Measurements from ENCODE around the gene UBXN11. TPM values are rescaled to one million over a fixed set of nuclear protein-coding genes. Genes with fewer than 3 reads are reported as not detected.

Gene UBXN11
- total and polyA plus RNA-seq, 2 of the 13 experiments (the other 11 are each of a cell fraction or from before 2014, with no cell fraction given), result 9.3 to 10.4 TPM

GRCh38 chr1:26350701-26351589 is 44.5 kb upstream of the UBXN11 start (continued):
- TF ChIP-seq MYPOP (CRISPR knock-in tag; IDR thresholded peaks at IDR 0.05) (peak; percentile 66; the same call in 1 of the 2 replicates), SMC3 (IDR thresholded peaks at IDR 0.05; ENCODE audit: low read length) (no peak; the same call in none of the 2 replicates), ZNF746 (CRISPR knock-in tag; IDR thresholded peaks at IDR 0.05) (peak; percentile 96), PRMT3 (CRISPR knock-in tag; IDR thresholded peaks at IDR 0.05; ENCODE audit: borderline replicate concordance, low read depth) (no peak), ZNF879 (CRISPR knock-in tag; IDR thresholded peaks at IDR 0.05) (no peak), CAMTA2 (CRISPR knock-in tag; IDR thresholded peaks at IDR 0.05; ENCODE audit: borderline replicate concordance) (no peak), MTF2 (CRISPR knock-in tag; IDR thresholded peaks at IDR 0.05; ENCODE audit: borderline replicate concordance) (no peak), ZNF24 (IDR thresholded peaks at IDR 0.05) (peak; percentile 92), SUZ12 (IDR thresholded peaks at IDR 0.05; ENCODE audit: low read depth, low read length) (no peak), ZBED4 (CRISPR knock-in tag; IDR thresholded peaks at IDR 0.05; ENCODE audit: borderline replicate concordance) (peak; percentile 82; the same call in 1 of the 2 replicates), ESRRA (CRISPR knock-in tag; IDR thresholded peaks at IDR 0.05; ENCODE audit: low read depth) (peak; percentile 95), KLF12 (CRISPR knock-in tag; IDR thresholded peaks at IDR 0.05; ENCODE audit: borderline replicate concordance) (no peak), ZNF547 (CRISPR knock-in tag; IDR thresholded peaks at IDR 0.05) (no peak), ARNTL (CRISPR knock-in tag; IDR thresholded peaks at IDR 0.05) (peak; percentile 86), TBP (CRISPR knock-in tag; IDR thresholded peaks at IDR 0.05) (no peak), ZBTB37 (CRISPR knock-in tag; IDR thresholded peaks at IDR 0.05) (no peak), ZNF598 (CRISPR knock-in tag; IDR thresholded peaks at IDR 0.05; ENCODE audit: borderline replicate concordance) (peak; percentile 26; the same call in 1 of the 2 replicates), ZNF230 (CRISPR knock-in tag; IDR thresholded peaks at IDR 0.05) (peak; percentile 64; the same call in 1 of the 2 replicates), NCOR1 (IDR thresholded peaks at IDR 0.05; ENCODE audit: borderline replicate concordance, low read length) (peak; percentile 97), PHF8 (CRISPR knock-in tag; IDR thresholded peaks at IDR 0.05) (peak; percentile 16; the same call in 1 of the 2 replicates), HIVEP1 (CRISPR knock-in tag; IDR thresholded peaks at IDR 0.05) (peak; percentile 63; the same call in 1 of the 2 replicates), GATA4 (IDR thresholded peaks at IDR 0.05; ENCODE audit: borderline replicate concordance, low read depth) (peak; percentile 76; the same call in 1 of the 2 replicates), ZNF841 (CRISPR knock-in tag; IDR thresholded peaks at IDR 0.05; ENCODE audit: borderline replicate concordance) (no peak), KDM4B (CRISPR knock-in tag; IDR thresholded peaks at IDR 0.05) (peak; percentile 41; the same call in 1 of the 2 replicates)
